Measurements from ENCODE around the gene RNF144A. TPM values are rescaled to one million over a fixed set of nuclear protein-coding genes. Genes with fewer than 3 reads are reported as not detected.

Gene RNF144A
- total RNA-seq, 3 donors from 2014 or later, result 10.8 to 17.1 (median 11.6) TPM

DNA sequence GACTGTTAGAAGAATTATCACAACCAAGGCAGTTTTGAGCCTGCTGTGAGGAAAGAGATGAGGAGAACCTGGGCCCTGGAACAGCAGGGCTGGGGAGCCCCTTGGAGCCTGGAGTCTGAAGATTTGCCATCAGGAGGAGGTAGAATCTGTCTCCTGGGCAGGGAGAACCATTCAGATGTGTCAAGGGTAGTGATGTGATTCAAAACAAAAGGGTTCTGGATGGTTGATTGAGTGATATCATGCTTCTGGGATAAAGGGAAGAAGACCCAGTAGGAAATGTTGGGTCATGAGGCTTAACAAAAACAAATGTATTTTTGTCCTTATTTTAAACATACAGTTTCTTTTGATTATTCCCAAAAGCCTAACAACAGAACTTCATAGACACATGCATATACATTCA lies 28.6 kb downstream of the RNF144A start:
- DNase-seq (ENCODE audit: low spot score in 2 of 2), result no peak
- no peak for TF ChIP-seq POLR2AphosphoS5 (IDR thresholded peaks at IDR 0.05)
- no peak for TF ChIP-seq POLR2A (IDR thresholded peaks at IDR 0.05)
- TF ChIP-seq CTCF (IDR thresholded peaks at IDR 0.05), result no peak
- Histone ChIP-seq H3K27ac (no peak overlapping the region), H3K9me3 (no peaks in the 10 kb centered on the region), H3K36me3 (no peaks in the 10 kb centered on the region), H3K4me3 (no peak overlapping the region), H3K27me3 (no peaks in the 10 kb centered on the region), H3K4me1 (no peaks in the 10 kb centered on the region)
- intact Hi-C loops (cut with DNase I; ENCODE audit: low total_unique reads), result no loop called here

- intact Hi-C loops (cut with DNase I; ENCODE audit: low total_unique reads), result no loop called here
- TF ChIP-seq POLR2A (IDR thresholded peaks at IDR 0.05) (no peak), CTCF (IDR thresholded peaks at IDR 0.05) (no peak), POLR2AphosphoS5 (IDR thresholded peaks at IDR 0.05) (no peak)
Observed at GRCh38 chr2:6946722-6947121, 29.5 kb downstream of the RNF144A start.

DNA sequence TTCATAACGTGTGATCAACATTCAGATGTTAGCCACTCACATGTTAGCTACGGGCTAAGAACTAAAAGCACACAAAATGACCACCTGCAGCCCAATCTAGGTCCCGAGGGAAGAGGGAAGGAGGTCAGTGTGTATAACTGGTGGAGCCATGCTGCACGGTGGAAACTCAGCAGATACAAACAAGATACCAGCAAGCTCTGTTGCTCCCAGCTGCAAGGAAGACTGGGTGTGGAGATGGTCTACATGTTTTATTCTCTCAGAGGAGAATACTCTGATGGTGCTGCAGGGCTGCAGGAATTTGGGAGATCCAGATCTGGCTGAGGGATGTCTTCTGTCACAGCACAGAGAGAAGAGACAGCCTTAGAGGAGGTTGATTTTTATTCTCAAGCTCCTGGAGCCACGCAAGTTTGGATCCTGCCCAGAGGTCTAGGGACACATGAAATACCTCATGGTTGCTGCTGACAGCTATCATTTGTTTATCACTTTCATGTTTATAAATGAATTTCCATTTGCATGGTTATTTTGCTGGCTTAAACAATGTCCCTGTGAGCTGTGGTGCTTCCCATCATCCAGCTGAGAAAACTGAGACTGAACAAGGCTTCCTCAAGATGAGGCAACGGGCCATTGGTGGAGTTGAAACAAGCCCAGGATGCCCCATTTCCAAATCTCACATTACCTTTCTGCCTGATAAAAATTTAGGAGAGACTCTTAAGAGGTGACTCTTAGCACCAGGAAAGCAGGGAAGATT lies 30.9 kb downstream of the RNF144A start:
- no peaks in the 10 kb centered on the region for H3K9me3 ChIP-seq
- no peaks in the 10 kb centered on the region for H3K4me1 ChIP-seq
- no peak for DNase-seq (ENCODE audit: low spot score in 2 of 2)
- peak overlapping the region in 1 of 2 donors; percentile 49 for H3K27ac ChIP-seq
- no peak for TF ChIP-seq CTCF (IDR thresholded peaks at IDR 0.05)
- TF ChIP-seq POLR2AphosphoS5 (IDR thresholded peaks at IDR 0.05), result no peak
- TF ChIP-seq POLR2A (IDR thresholded peaks at IDR 0.05), result no peak
- H3K27me3 ChIP-seq, result no peaks in the 10 kb centered on the region
- intact Hi-C loops (cut with DNase I; ENCODE audit: low total_unique reads), result no loop called here
- no peak overlapping the region for H3K4me3 ChIP-seq
- H3K36me3 ChIP-seq, result no peaks in the 10 kb centered on the region

More at GRCh38 chr2:6946722-6947121, 29.5 kb downstream of the RNF144A start:
- DNase-seq (ENCODE audit: low spot score in 2 of 2), result no peak
- no peaks in the 10 kb centered on the region for H3K9me3 ChIP-seq
- no peak overlapping the region for H3K4me3 ChIP-seq
- H3K27ac ChIP-seq, result no peak overlapping the region
- H3K27me3 ChIP-seq, result no peaks in the 10 kb centered on the region
- H3K36me3 ChIP-seq, result no peaks in the 10 kb centered on the region
- no peaks in the 10 kb centered on the region for H3K4me1 ChIP-seq

- no peaks in the 10 kb centered on the region for H3K27me3 ChIP-seq
- peak overlapping the region in 1 of 2 donors; percentile 49 for H3K27ac ChIP-seq
- no peaks in the 10 kb centered on the region for H3K36me3 ChIP-seq
- no peaks in the 10 kb centered on the region for H3K9me3 ChIP-seq
- no peak for DNase-seq (ENCODE audit: low spot score in 2 of 2)
- TF ChIP-seq CTCF (IDR thresholded peaks at IDR 0.05), result no peak
- intact Hi-C loops (cut with DNase I; ENCODE audit: low total_unique reads), result no loop called here
- no peaks in the 10 kb centered on the region for H3K4me1 ChIP-seq
- H3K4me3 ChIP-seq, result no peak overlapping the region
Observed at GRCh38 chr2:6948677-6949351, 31.6 kb downstream of the RNF144A start.

DNA sequence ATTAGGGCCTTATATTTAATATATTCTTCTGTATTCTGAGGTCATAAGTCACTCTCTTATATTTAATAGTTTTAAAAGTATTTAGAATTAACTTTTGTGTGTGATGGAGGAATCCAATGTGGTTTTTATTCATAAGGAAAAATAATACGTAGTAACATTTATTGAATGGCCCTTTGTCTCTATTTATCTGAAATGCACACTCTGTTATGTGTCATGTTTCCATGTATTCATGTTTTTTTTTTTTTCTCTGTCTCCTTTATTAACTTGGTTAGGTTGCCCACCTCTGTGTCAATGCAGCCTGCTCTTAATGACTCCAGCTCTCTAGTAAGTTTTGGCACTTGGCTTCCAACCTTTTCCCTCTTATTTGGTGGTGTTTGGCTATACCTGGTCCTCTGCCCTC lies 33.8 kb downstream of the RNF144A start:
- Histone ChIP-seq H3K27me3 (no peaks in the 10 kb centered on the region), H3K4me1 (no peaks in the 10 kb centered on the region), H3K36me3 (no peaks in the 10 kb centered on the region), H3K27ac (no peak overlapping the region), H3K9me3 (no peaks in the 10 kb centered on the region), H3K4me3 (no peak overlapping the region)
- DNase-seq (ENCODE audit: low spot score in 2 of 2), result no peak
- no peak for TF ChIP-seq POLR2A (IDR thresholded peaks at IDR 0.05)
- TF ChIP-seq POLR2AphosphoS5 (IDR thresholded peaks at IDR 0.05), result no peak
- TF ChIP-seq CTCF (IDR thresholded peaks at IDR 0.05), result no peak
- intact Hi-C loops (cut with DNase I; ENCODE audit: low total_unique reads), result no loop called here

Data from breast epithelium (tissue), 4 donors.